Muscle of back (tissue), 11 donors: ENCODE data around the gene NEK5. TPM values are rescaled to one million over a fixed set of nuclear protein-coding genes. Genes with fewer than 3 reads are reported as not detected.
"Not testable (repeated sequence)": the region's sequence is repeated elsewhere in the genome, so short reads cannot be mapped to it uniquely, and the experiment has no call there.

Source experiments
- DNase-seq, 3 donors: peaks; one replicate each; pipeline versions ENCODE4 v3.0.0 to v3.0.0-alpha.2; 2013
- polyA plus RNA-seq, 10 donors: library from polyadenylated mRNA; unstranded; fragments of 120-200 nt; gene quantifications; one replicate each; pipeline ENCODE4 v1.2.1, GENCODE V29; 2013; ENCODE audit not compliant: insufficient read length in 10 of 10

The NEK5 gene
- polyA plus RNA-seq, 10 donors, result 0.71 to 1.3 (median 0.92) TPM

DNA sequence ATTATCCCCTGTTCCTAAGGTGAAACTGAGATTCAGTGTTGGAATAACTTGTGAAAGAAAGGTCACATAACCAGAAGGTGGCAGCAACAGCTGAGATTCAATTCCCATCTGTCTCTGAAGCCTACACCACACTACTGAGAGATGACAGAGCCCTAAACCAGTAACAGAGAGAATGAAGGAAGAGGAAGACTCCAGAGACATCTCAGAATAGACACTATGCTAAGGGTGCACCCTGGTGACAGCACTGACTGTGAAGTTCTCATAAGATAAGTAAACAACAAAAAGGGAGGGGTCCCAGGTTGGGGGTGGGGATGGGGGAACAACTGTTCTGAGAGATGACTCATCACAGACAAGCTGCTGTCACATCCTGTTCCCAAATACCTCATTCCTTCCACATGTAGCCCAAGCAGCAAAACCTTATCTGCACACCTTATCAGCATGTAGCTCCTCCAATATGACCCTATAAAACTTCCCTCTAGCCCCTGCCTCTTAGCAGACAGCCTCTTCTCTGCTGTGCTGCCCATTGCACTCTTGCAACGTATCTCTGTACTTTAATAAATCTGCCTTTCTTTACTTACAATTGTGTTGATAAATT lies 57.8 kb downstream of the NEK5 start:
- no peak for DNase-seq

DNA sequence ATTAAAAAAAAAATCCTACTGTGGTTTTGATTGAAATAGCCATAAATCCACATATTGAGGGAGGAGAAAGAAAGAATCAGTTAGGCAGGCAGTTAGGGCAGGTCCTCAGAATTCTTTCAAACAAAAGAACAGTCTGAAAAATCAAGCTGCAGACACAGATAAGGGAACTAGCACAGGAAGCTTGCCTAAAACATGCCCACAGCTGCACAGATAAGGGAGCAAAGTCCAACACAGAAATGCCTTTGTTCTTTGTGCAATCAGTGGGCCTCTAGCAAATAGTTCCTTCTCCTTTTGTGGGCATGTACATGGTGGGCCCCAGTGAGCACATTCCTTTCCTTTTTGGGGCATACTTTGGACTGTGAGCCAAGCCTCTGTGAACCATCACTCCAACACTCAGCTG lies 61.6 kb downstream of the NEK5 start:
- no peak for DNase-seq

- peak in 1 of 3 donors; percentile 11 for DNase-seq
Measured at GRCh38 chr13:52061587-52061986, 67.3 kb downstream of the NEK5 start.

GRCh38 chr13:52061064-52061463 lies 67.8 kb downstream of the NEK5 start:
- DNase-seq, result not testable (repeated sequence)

DNA sequence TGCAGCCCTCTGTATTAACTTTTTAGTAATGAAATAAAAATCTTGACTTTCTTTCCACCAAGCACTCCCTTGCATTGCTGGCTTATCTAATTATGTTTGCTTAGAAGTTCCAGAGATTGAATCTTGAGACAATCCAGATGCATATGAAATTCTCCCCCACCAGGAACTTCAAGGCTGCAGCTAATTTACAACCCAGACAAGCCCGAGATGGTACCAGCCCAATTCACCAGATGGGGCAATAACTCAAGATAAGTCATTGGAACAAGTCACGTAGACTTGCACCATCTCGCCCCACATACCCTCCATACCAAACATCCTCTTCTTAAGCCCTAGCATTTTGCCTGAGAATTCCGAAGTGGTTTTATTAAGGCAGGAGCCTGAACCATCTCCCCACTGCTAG lies 75.4 kb downstream of the NEK5 start:
- no peak for DNase-seq

- DNase-seq, result no peak
Measured at GRCh38 chr13:52051400-52051799, 77.5 kb downstream of the NEK5 start.

DNA sequence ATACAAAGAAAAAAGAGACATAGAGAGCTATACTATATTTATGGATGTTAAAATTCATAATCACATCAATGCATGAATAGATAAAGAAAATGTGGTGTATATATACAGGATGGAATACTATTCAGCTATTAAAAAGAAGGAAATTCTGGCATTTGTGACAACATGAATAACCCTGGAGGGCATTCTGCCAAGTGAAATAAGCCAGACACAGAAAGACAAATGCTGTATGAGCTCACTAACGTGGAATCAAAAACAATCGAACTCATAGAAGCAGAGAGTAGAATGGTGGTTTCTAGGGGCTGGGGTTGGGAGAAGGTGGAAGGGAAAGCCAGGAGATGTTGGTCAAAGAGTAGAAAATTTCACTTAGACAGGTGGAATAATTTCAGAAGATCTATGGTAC lies 80.4 kb downstream of the NEK5 start:
- DNase-seq, result no peak

GRCh38 chr13:52047463-52047862 lies 81.4 kb downstream of the NEK5 start:
- DNase-seq, result no peak

DNA sequence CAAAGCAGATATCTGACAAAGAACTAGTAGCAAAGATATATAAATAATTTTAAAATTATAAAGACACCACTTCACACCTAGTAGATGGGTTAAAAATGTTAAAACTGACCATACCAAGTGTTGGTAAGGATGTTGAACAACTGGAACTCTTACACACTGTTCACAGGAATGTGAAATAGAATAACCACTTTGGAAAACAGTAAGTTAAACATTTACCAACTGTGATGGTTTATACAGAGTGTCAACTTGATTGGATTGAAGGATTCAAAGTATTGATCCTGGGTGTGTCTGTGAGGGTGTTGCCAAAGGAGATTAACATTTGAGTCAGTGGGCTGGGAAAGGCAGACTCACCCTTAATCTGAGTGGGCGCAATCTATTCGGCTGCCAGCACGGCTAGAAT lies 85.2 kb downstream of the NEK5 start:
- DNase-seq, result no peak

GRCh38 chr13:52036037-52036436 lies 92.8 kb downstream of the NEK5 start:
- no peak for DNase-seq

- DNase-seq, result no peak
Measured at GRCh38 chr13:52034616-52035226, 94.2 kb downstream of the NEK5 start.

DNA sequence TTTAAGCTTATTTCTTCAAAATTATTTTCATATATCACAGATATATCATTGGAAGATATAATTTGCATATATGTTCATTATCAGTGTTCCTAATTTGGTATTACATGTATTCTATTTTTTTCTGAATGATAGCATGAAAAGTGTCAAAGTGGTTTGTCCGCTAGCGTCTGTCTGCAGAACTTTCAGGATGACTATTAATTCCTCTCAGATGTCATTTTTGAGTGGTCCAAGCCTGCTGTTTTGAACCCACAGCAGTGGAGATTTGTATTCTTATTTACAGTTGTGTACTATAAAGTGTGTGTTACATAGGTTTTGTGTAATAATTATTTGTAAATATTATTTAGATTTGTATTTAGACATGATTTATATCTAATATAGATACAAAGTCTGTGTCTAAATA lies 95.8 kb downstream of the NEK5 start:
- no peak for DNase-seq

DNA sequence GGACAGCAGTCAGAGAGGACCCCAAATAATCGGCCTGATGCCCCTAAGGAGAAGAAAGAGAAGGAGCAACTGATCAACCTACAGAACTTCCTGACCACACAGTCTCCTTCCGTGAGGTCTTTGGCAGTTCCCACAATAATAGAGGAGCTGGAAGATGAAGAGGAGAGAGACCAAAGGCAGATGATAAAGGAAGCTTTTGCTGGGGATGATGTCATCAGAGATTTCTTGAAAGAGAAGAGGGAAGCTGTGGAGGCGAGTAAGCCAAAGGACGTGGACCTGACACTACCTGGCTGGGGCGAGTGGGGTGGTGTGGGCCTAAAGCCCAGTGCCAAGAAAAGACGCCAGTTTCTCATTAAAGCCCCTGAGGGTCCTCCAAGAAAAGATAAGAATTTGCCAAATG lies 98.5 kb downstream of the NEK5 start:
- DNase-seq, result not testable (repeated sequence)

GRCh38 chr13:52029569-52029968 lies 99.3 kb downstream of the NEK5 start:
- no peak for DNase-seq

DNA sequence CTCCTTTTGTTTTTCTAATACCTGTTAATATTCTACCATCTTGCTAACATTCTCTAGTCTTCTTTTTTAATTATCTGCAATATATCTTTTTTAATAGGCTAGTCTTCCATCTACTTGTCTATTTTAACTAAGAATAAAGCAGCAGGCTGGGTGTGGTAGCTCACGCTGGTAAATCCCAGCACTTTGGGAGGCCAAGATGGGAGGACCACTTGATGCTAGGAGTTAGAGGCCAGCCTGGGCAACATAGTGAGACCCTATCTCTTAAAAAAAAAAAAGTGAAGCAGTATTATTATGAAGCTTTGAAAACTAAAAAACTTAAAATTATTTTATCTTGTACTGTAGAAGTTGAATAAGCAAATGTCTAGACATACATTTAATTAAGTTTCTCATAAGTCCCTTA lies 101.0 kb downstream of the NEK5 start:
- no peak for DNase-seq

DNA sequence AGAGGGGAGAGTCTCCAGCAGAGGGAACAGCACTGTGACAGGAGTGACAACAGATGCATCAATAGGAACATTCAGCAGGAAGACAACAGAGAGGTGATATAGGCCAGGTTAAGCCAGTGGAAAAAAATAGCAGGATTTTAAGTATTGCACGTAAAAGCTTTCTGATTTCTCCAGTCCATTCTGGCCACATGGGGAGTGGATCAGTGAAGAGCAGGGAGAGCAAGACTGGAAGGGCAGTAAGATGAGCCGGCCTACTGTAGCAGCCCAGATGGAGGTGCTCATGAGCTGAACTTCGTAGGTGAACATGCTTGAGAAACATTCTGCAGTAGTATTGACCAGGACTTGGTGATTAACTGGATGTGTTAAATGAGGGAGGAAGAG lies 102.6 kb downstream of the NEK5 start:
- no peak for DNase-seq

- no peak for DNase-seq
Measured at GRCh38 chr13:52025475-52026245, 103.2 kb downstream of the NEK5 start.

DNA sequence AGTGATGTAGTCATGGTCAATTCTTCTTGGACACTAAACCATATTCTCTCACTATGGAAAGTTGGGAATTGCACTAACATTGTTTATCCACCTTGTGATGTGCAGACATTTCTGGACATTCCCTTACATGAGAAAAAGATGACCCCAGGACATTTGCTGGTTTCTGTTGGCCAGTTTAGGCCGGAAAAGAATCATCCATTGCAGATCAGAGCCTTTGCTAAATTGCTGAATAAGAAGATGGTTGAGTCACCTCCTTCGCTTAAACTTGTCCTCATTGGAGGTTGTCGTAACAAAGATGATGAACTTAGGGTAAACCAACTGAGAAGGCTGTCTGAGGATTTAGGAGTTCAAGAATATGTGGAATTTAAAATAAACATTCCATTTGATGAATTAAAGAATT lies 104.4 kb downstream of the NEK5 start, which contains the start of gene UTP14C:
TSS of gene UTP14C (plus strand) at position 211 of the 400 bp plus-strand sequence. CDS start 4,114 bp downstream, outside the sequence.
- DNase-seq, result no peak

DNA sequence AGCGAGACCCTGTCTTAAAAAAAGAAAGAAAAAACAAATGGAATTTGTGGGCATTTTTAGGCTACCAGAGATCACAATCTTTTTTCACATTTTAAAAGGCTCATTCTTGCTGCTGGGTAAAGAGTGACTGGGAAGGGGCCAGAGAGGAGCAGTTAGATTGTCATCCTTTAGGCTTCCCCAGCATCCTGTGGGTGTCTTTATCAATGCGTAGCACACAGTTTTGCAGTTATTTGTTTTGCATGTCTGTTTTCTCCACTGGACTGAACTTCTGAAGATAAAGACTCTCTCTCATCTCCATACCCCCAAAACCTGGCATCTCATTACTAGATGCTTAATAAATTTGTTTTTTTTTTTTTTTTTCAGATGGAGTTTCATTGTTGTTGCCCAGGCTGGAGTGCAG lies 106.5 kb downstream of the NEK5 start:
- DNase-seq, result no peak

DNA sequence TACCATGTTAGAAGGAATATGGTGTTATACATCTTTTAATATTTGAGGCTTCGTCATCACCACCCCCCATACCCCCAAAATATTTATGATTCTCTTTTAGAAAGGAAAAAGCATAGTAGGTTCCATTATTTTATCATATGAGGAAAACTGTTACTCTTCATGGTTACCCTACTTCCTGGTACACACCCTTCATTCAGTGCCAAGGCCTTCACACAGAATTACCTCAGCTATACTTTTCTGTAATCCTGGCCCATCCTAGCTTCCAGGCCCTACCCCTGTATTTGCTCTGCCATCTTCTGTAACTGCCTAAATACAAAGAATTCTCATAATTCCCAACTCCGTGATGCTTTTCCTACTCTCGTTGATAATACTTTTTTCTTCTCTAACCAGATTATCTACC lies 108.7 kb downstream of the NEK5 start:
- DNase-seq, result no peak

DNA sequence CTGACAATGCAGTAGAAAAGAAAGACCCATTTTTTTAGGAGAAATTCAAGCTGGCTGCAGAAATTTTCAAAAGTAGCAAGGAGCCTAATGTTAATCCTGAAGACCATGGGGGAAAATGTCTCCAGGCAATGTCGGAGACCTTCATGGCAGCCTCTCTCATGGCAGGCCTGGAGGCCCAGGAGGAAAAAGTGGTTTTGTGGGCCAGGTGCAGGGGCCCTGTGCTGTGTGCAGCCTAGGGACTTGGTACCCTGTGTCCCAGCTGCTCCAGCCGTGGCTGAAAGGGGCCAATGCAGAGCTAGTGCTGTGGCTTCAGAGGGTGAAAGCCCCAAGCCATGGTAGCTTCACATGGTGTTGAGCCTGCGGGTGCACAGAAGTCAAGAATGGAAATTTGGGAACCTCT lies 112.6 kb downstream of the NEK5 start:
- DNase-seq, result no peak

DNA sequence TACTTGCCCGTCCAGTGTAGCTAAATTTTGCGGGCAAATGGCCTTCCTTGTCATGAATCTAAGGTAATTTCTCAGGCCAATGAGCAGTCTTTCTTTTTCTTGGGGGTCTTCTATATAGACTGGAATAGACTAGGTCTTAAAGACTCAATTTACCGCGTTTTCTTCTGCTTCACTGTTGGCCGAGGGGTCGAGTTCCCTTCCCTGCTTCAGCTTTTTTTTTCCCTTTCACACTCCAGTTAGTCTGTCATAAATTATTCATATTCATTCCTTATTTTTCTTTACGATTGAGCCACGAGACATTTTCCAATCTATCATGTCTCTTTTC lies 116.4 kb downstream of the NEK5 start:
- no peak for DNase-seq
